ENCODE measurements around the gene BICC1.

The BICC1 gene

GRCh38 chr10:58647376-58648112 is 134.9 kb downstream of the BICC1 start:
- DNase-seq (ENCODE audit: low spot score) = no peak

- no peak for DNase-seq (ENCODE audit: low spot score)
These were observed 135.5 kb downstream of the BICC1 start for GRCh38 chr10:58648131-58648530.

GRCh38 chr10:58651040-58651439 is 138.4 kb downstream of the BICC1 start:
- DNase-seq (ENCODE audit: low spot score) = no peak

- no peak for DNase-seq (ENCODE audit: low spot score)
These were observed 139.1 kb downstream of the BICC1 start for GRCh38 chr10:58651742-58652141.

- DNase-seq (ENCODE audit: low spot score) = no peak
These were observed 140.5 kb downstream of the BICC1 start for GRCh38 chr10:58653139-58653538.

GRCh38 chr10:58660575-58661255 is 148.0 kb downstream of the BICC1 start:
- no peak for DNase-seq (ENCODE audit: low spot score)

- no peak for DNase-seq (ENCODE audit: low spot score)
These were observed 148.7 kb downstream of the BICC1 start for GRCh38 chr10:58661336-58661735.

- DNase-seq (ENCODE audit: low spot score) = no peak
These were observed 149.2 kb downstream of the BICC1 start for GRCh38 chr10:58661902-58662301.

GRCh38 chr10:58662314-58662713 is 149.6 kb downstream of the BICC1 start:
- DNase-seq (ENCODE audit: low spot score) = no peak

- no peak for DNase-seq (ENCODE audit: low spot score)
These were observed 152.7 kb downstream of the BICC1 start for GRCh38 chr10:58665361-58665760.

- no peak for DNase-seq (ENCODE audit: low spot score)
These were observed 153.4 kb downstream of the BICC1 start for GRCh38 chr10:58666024-58666423.

GRCh38 chr10:58667658-58668310 is 155.1 kb downstream of the BICC1 start:
- no peak for DNase-seq (ENCODE audit: low spot score)

- DNase-seq (ENCODE audit: low spot score) = no peak
These were observed 160.2 kb downstream of the BICC1 start for GRCh38 chr10:58672845-58673244.

GRCh38 chr10:58674251-58674650 is 161.6 kb downstream of the BICC1 start:
- DNase-seq (ENCODE audit: low spot score) = no peak

- DNase-seq (ENCODE audit: low spot score) = no peak
These were observed 162.6 kb downstream of the BICC1 start for GRCh38 chr10:58675321-58675720.

GRCh38 chr10:58691528-58691927 is 178.9 kb downstream of the BICC1 start:
- no peak for DNase-seq (ENCODE audit: low spot score)

GRCh38 chr10:58693919-58694318 is 181.2 kb downstream of the BICC1 start:
- no peak for DNase-seq (ENCODE audit: low spot score)

GRCh38 chr10:58695022-58695421 is 182.3 kb downstream of the BICC1 start:
- DNase-seq (ENCODE audit: low spot score) = no peak

GRCh38 chr10:58696736-58697135 is 184.1 kb downstream of the BICC1 start:
- DNase-seq (ENCODE audit: low spot score) = no peak

- no peak for DNase-seq (ENCODE audit: low spot score)
These were observed 185.0 kb downstream of the BICC1 start for GRCh38 chr10:58697691-58698090.

GRCh38 chr10:58698777-58699356 is 186.2 kb downstream of the BICC1 start:
- DNase-seq (ENCODE audit: low spot score) = no peak

- DNase-seq (ENCODE audit: low spot score) = no peak
These were observed 187.9 kb downstream of the BICC1 start for GRCh38 chr10:58700591-58700990.

Data from kidney capillary endothelial cell (primary cell).